B cell (primary cell): ENCODE data around the gene ARL3. TPM values are rescaled to one million over a fixed set of nuclear protein-coding genes. Genes with fewer than 3 reads are reported as not detected.

Experiments used
- ATAC-seq: fragments of 200-7000 bp; cut with Tn5 transposase; one replicate; pipeline ENCODE4 v1.10.0; 2021; ENCODE audit warnings: low read depth, mild to moderate bottlenecking, moderate number of reproducible peaks, moderate library complexity
- CTCF ChIA-PET: fragments of 350-600 bp; sonication (Branson Sonifier 250); formaldehyde crosslinking; loops from one replicate; lab custom pipeline; 2021; ENCODE audit warnings: antibody characterized with exemption, inconsistent platforms; lab: Charles Lee
- POLR2A ChIA-PET: fragments of 350-600 bp; sonication (Branson Sonifier 250); formaldehyde crosslinking; loops from one replicate; lab custom pipeline; 2021; ENCODE audit warnings: antibody characterized with exemption; lab: Charles Lee
- DNase-seq: peaks from one replicate; pipeline ENCODE4 v3.0.0; 2013
- H2AFZ ChIP-seq: 2 replicates; pipeline ENCODE4 v1.6.1; 2012; ENCODE audit warnings: mild to moderate bottlenecking, low read depth, low read length; ENCODE audit not compliant: insufficient read depth, poor library complexity, severe bottlenecking
- H3K27ac ChIP-seq, 2 donors: 1 replicate in 1 of 2; 2 replicates in 1 of 2; pipeline ENCODE4 v1.5.1; 2012 to 2013; ENCODE audit warnings: low read length in 2 of 2, mild to moderate bottlenecking in 2 of 2, moderate library complexity in 1 of 2
- H3K27me3 ChIP-seq, 4 experiments: fragments of 200-600 bp in 1 of 4; sonication (generic) in 1 of 4; replicated peaks in 1 of 4; 1 replicate in 2 of 4; 2 replicates in 2 of 4; pipeline versions ENCODE4 v1.6.1 to v1.7.0; 2013 to 2016; ENCODE audit warnings: low read length in 3 of 4, mild to moderate bottlenecking in 2 of 4, mixed read lengths in 1 of 4, moderate library complexity in 1 of 4; ENCODE audit not compliant: insufficient read depth in 4 of 4, control insufficient read depth in 3 of 4; ENCODE audit errors: control extremely low read depth in 1 of 4
- H3K36me3 ChIP-seq, 2 experiments: replicated peaks in 1 of 2; 1 replicate in 1 of 2; 2 replicates in 1 of 2; pipeline versions ENCODE4 v1.6.1 to v1.7.1; 2013; ENCODE audit warnings: low read length in 1 of 2; ENCODE audit not compliant: insufficient read depth in 2 of 2, control insufficient read depth in 1 of 2; ENCODE audit errors: control extremely low read depth in 1 of 2, extremely low read depth in 1 of 2
- H3K4me1 ChIP-seq, 2 donors: fragments of 200-600 bp in 1 of 2; sonication (generic) in 1 of 2; 1 replicate in 1 of 2; 2 replicates in 1 of 2; pipeline versions ENCODE4 v1.5.1 to v1.6.1; 2013 to 2017; ENCODE audit warnings: low read length in 2 of 2; ENCODE audit not compliant: control insufficient read depth in 2 of 2, insufficient read depth in 2 of 2
- H3K4me2 ChIP-seq: replicated peaks from 2 replicates; pipeline ENCODE3; 2012; ENCODE audit warnings: mild to moderate bottlenecking, low read depth, low read length; ENCODE audit not compliant: poor library complexity, severe bottlenecking
- H3K4me3 ChIP-seq, 5 experiments: fragments of 200-600 bp in 1 of 5; sonication (generic) in 1 of 5; 1 replicate in 3 of 5; 2 replicates in 2 of 5; pipeline versions ENCODE4 v1.5.1 to v1.7.0; 2011 to 2016; ENCODE audit warnings: low read length in 4 of 5, mild to moderate bottlenecking in 4 of 5, low read depth in 2 of 5, control low read depth in 1 of 5, moderate library complexity in 1 of 5; ENCODE audit not compliant: insufficient read depth in 1 of 5; ENCODE audit errors: control extremely low read depth in 1 of 5, extremely low read depth in 1 of 5
- H3K79me2 ChIP-seq: fragments of 200-600 bp; sonication (generic); one replicate; pipeline ENCODE4 v1.6.0; 2016; ENCODE audit warnings: low read length; ENCODE audit not compliant: control insufficient read depth, insufficient read depth
- H3K9ac ChIP-seq: fragments of 200-600 bp; sonication (generic); 2 replicates; pipeline ENCODE4 v1.6.1; 2017; ENCODE audit warnings: mild to moderate bottlenecking, low read length, moderate library complexity
- H3K9me3 ChIP-seq, 3 donors: one replicate each; pipeline versions ENCODE4 v1.6.1 to v1.7.1; 2013; ENCODE audit warnings: low read length in 2 of 3; ENCODE audit not compliant: control insufficient read depth in 2 of 3, insufficient read depth in 1 of 3; ENCODE audit errors: control extremely low read depth in 1 of 3
- H4K20me1 ChIP-seq: 2 replicates; pipeline ENCODE4 v1.6.0; 2012; ENCODE audit warnings: mild to moderate bottlenecking, low read length; ENCODE audit not compliant: insufficient read depth, control insufficient read depth, poor library complexity, severe bottlenecking
- H3K27ac Mint-ChIP-seq: one replicate; pipeline ENCODE4 v1.8.0; 2021; ENCODE audit warnings: mixed read lengths
- H3K27me3 Mint-ChIP-seq: one replicate; pipeline ENCODE4 v1.8.0; 2021; ENCODE audit warnings: mixed read lengths
- H3K4me1 Mint-ChIP-seq: one replicate; pipeline ENCODE4 v1.8.0; 2021; ENCODE audit warnings: mixed read lengths
- H3K4me3 Mint-ChIP-seq: one replicate; pipeline ENCODE4 v1.8.0; 2021; ENCODE audit warnings: mixed read lengths
- H3K9me3 Mint-ChIP-seq: one replicate; pipeline ENCODE4 v1.8.0; 2022; ENCODE audit warnings: mixed read lengths; ENCODE audit not compliant: insufficient read depth
- EZH2 ChIP-seq: IDR thresholded peaks from 2 replicates; pipeline ENCODE4 v1.6.1; 2012; ENCODE audit warnings: borderline replicate concordance, low read depth, mild to moderate bottlenecking, moderate library complexity, low read length; ENCODE audit not compliant: insufficient read depth, poor library complexity, severe bottlenecking
- WGBS: methylation state at CpG from one replicate; pipeline ENCODE4 v1.1.5; 2013; ENCODE audit warnings: missing lambda C conversion rate; ENCODE audit not compliant: insufficient coverage; 5-methylcytosine and 5-hydroxymethylcytosine counted together
- intact Hi-C: fragments of 100-400 bp; cut with micrococcal nuclease; formaldehyde crosslinking; loops from one replicate; pipeline ENCODE4 v1.10.0; 2022
- polyA plus RNA-seq: library from polyadenylated mRNA; depleted of rRNA; stranded (reverse); fragments of >200 nt; gene quantifications from 2 replicates; pipeline ENCODE4 v1.2.3, GENCODE V29; 2012
- total RNA-seq, 2 donors: library from RNA; stranded (reverse); fragments of 120-200 nt in 1 of 2; gene quantifications; 1 replicate in 1 of 2; 2 replicates in 1 of 2; pipeline versions ENCODE4 v1.2.3 to v1.2.4, GENCODE V29; 2013 to 2022
- TF ChIP-seq, protein P1 (sequence below): fragments of 200-600 bp; IDR thresholded peaks from one replicate; pipeline ENCODE4 v1.8.0; 2022; ENCODE audit warnings: antibody characterized with exemption, mild to moderate bottlenecking

Gene ARL3
- total and polyA plus RNA-seq, 2 donors (not counting 1 experiment from before 2014, with no cell fraction given) = 0.91 to 5.5 TPM

DNA sequence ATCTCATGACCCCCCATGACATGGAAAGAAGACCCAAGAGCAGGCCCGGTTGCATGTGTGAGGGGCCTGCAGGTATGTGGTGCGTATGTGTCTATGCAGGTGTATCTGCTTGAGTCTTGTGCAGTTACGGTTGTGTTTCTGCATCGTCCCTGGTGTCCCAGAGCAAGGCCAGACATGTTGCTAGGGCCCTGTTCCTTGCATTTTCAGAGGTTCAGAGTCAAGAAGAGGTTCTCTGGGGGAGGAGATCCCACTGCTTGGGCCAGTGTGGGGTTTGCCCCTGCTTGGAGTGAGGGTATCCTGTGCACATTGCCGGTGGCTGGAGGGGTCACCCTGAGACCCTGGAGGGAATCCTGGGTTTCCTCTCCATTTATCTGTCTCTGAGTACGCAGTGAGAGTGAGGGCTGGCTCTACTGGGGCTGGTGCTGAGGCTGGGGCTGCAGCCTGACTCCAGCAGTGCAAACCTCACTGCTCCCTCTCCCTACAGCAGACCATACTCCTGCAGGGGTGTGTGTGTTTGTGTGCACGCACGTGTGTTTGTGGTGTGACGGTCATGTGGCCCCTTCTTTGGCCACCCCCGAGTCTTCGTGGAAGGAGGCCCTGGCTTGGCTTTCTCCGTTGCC lies 65.8 kb downstream of the ARL3 start:
- Histone ChIP-seq H2AFZ (no peak overlapping the region), H3K27ac (peak overlapping the region; percentile 12 to 90), H3K79me2 (peaks cover 84% of the 10 kb centered on the region), H3K27me3 (no peaks in the 10 kb centered on the region), H3K9ac (peak overlapping the region; percentile 83), H3K36me3 (no peaks in the 10 kb centered on the region), H3K9me3 (no peaks in the 10 kb centered on the region), H3K4me1 (peaks cover 74 to 78% of the 10 kb centered on the region in 2 donors), H4K20me1 (peaks cover 69% of the 10 kb centered on the region), H3K4me2 (peak overlapping the region; percentile 94), H3K4me3 (peak overlapping the region in 3 of 5 experiments; percentile 8 to 33 (median 12))
- H3K27ac Mint-ChIP-seq = peak overlapping the region; percentile 99
- 74% methylated on average over 5 of the region's 12 CpGs for WGBS
- no peak for ATAC-seq
- TF ChIP-seq EZH2 = no peak
- TF ChIP-seq, protein P1, sequence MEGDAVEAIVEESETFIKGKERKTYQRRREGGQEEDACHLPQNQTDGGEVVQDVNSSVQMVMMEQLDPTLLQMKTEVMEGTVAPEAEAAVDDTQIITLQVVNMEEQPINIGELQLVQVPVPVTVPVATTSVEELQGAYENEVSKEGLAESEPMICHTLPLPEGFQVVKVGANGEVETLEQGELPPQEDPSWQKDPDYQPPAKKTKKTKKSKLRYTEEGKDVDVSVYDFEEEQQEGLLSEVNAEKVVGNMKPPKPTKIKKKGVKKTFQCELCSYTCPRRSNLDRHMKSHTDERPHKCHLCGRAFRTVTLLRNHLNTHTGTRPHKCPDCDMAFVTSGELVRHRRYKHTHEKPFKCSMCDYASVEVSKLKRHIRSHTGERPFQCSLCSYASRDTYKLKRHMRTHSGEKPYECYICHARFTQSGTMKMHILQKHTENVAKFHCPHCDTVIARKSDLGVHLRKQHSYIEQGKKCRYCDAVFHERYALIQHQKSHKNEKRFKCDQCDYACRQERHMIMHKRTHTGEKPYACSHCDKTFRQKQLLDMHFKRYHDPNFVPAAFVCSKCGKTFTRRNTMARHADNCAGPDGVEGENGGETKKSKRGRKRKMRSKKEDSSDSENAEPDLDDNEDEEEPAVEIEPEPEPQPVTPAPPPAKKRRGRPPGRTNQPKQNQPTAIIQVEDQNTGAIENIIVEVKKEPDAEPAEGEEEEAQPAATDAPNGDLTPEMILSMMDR = no peak
- DNase-seq = no peak
- H3K4me1 Mint-ChIP-seq = peaks cover 76% of the 10 kb centered on the region
- no peaks in the 10 kb centered on the region for H3K27me3 Mint-ChIP-seq
- ChIA-PET CTCF (no interaction called here), POLR2A (no interaction called here)
- intact Hi-C loops = loop anchor here (5.0 kb wide), 3 partner anchors 269 to 831 kb away; partner anchors contain the start of genes CNNM2 and OGA
- H3K9me3 Mint-ChIP-seq = no peaks in the 10 kb centered on the region
- H3K4me3 Mint-ChIP-seq = peak overlapping the region; percentile 97
